WTC11 (cell line): Measurements from ENCODE around the gene NLGN1. TPM values are rescaled to one million over a fixed set of nuclear protein-coding genes. Genes with fewer than 3 reads are reported as not detected.
A peak's percentile ranks its signal among the peaks of the same experiment; 100 is the strongest.

Experiments used
- ATAC-seq: fragments of 200-7000 bp; cut with Tn5 transposase; 2 replicates; pipeline ENCODE4 v1.10.0; 2021; ENCODE audit warnings: mild to moderate bottlenecking, moderate library complexity
- CTCF ChIA-PET: fragments of 300-600 bp; sonication (Branson Sonifier 250); formaldehyde crosslinking; loops from one replicate; lab custom pipeline; 2021; ENCODE audit warnings: antibody characterized with exemption; lab: Charles Lee
- POLR2A ChIA-PET: fragments of 350-600 bp; sonication (Branson Sonifier 250); formaldehyde crosslinking; loops from one replicate; lab custom pipeline; 2021; ENCODE audit warnings: antibody characterized with exemption; lab: Charles Lee
- DNase-seq: peaks from one replicate; pipeline ENCODE4 v3.0.0; 2021; ENCODE audit warnings: low spot score
- H3K27ac Mint-ChIP-seq: 2 replicates; pipeline ENCODE4 v1.8.0; 2021; ENCODE audit warnings: mixed read lengths
- H3K27me3 Mint-ChIP-seq: 2 replicates; pipeline ENCODE4 v1.8.0; 2021; ENCODE audit warnings: low read depth, mild to moderate bottlenecking, moderate library complexity, mixed read lengths
- H3K36me3 Mint-ChIP-seq: 2 replicates; pipeline ENCODE4 v1.8.0; 2021; ENCODE audit warnings: mixed read lengths
- H3K4me1 Mint-ChIP-seq: 2 replicates; pipeline ENCODE4 v1.8.0; 2022; ENCODE audit warnings: mixed read lengths
- H3K4me3 Mint-ChIP-seq: 2 replicates; pipeline ENCODE4 v1.8.0; 2021; ENCODE audit warnings: mild to moderate bottlenecking, moderate library complexity, mixed read lengths
- H3K9me3 Mint-ChIP-seq: 2 replicates; pipeline ENCODE4 v1.8.0; 2021; ENCODE audit warnings: mixed read lengths
- FOXK1 ChIP-seq: sonication (generic); formaldehyde crosslinking; IDR thresholded peaks from 2 replicates; pipeline ENCODE4 v1.8.0; 2022; ENCODE audit warnings: mild to moderate bottlenecking, moderate library complexity, missing genetic modification reagents
- JUN ChIP-seq: sonication (generic); formaldehyde crosslinking; IDR thresholded peaks from 2 replicates; pipeline ENCODE4 v1.8.0; 2023; ENCODE audit warnings: mild to moderate bottlenecking, missing genetic modification reagents
- NFE2L1 ChIP-seq: sonication (generic); formaldehyde crosslinking; IDR thresholded peaks from 2 replicates; pipeline ENCODE4 v1.8.1; 2023; ENCODE audit warnings: missing genetic modification reagents
- SOX15 ChIP-seq: fragments of 250-450 bp; sonication (Bioruptor Pico); IDR thresholded peaks from 2 replicates; pipeline ENCODE4 v1.9.0; 2021; ENCODE audit warnings: mild to moderate bottlenecking
- total RNA-seq: library from RNA; stranded (reverse); gene quantifications from 3 replicates; pipeline ENCODE4 v1.2.3, GENCODE V29; 2021
- TF ChIP-seq, protein P1 (sequence below): sonication (generic); formaldehyde crosslinking; IDR thresholded peaks from 2 replicates; pipeline ENCODE4 v1.8.0; 2022; ENCODE audit warnings: mild to moderate bottlenecking, missing genetic modification reagents
- TF ChIP-seq, protein P2 (sequence below): sonication (generic); formaldehyde crosslinking; IDR thresholded peaks from 2 replicates; pipeline ENCODE4 v1.8.1; 2023; ENCODE audit warnings: mild to moderate bottlenecking, missing genetic modification reagents, borderline replicate concordance
- TF ChIP-seq, protein P3 (sequence below): fragments of 250-450 bp; sonication (Bioruptor Pico); IDR thresholded peaks from 2 replicates; pipeline ENCODE4 v1.9.0; 2021; ENCODE audit warnings: mild to moderate bottlenecking, borderline replicate concordance
- TF ChIP-seq, protein P4 (sequence below): fragments of 250-450 bp; sonication (Bioruptor Pico); conservative IDR thresholded peaks from 2 replicates; pipeline ENCODE4 v1.9.0; 2021; ENCODE audit warnings: mild to moderate bottlenecking
- TF ChIP-seq, protein P5 (sequence below): sonication (generic); formaldehyde crosslinking; IDR thresholded peaks from 2 replicates; pipeline ENCODE4 v1.8.1; 2022; ENCODE audit warnings: mild to moderate bottlenecking, missing genetic modification reagents, moderate library complexity, borderline replicate concordance

Gene NLGN1
- total RNA-seq, 1 experiment from 2014 or later: 12.4 TPM

DNA sequence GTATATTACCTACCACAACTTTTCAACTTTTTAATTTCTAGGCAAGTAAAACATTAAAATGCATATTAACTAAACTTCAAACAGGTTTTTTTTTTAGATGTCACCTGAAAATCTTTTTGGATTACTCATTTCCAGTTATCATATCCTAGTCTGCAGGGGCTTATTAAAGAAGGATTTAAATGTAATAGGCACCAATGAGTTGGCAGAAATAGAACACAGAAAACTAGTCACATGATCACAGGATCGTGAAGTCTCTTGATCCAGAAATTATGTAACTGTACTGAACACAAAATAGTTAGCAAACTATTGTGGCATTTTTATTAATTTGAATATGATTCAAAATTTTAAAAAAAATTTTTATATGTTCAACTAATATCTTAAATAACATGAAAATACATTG lies 807.2 kb downstream of the NLGN1 start (continued):
- TF ChIP-seq, protein P1, sequence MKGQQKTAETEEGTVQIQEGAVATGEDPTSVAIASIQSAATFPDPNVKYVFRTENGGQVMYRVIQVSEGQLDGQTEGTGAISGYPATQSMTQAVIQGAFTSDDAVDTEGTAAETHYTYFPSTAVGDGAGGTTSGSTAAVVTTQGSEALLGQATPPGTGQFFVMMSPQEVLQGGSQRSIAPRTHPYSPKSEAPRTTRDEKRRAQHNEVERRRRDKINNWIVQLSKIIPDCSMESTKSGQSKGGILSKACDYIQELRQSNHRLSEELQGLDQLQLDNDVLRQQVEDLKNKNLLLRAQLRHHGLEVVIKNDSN: no peak
- no peak for TF ChIP-seq JUN (CRISPR knock-in tag)
- no peak for TF ChIP-seq NFE2L1 (CRISPR knock-in tag)

DNA sequence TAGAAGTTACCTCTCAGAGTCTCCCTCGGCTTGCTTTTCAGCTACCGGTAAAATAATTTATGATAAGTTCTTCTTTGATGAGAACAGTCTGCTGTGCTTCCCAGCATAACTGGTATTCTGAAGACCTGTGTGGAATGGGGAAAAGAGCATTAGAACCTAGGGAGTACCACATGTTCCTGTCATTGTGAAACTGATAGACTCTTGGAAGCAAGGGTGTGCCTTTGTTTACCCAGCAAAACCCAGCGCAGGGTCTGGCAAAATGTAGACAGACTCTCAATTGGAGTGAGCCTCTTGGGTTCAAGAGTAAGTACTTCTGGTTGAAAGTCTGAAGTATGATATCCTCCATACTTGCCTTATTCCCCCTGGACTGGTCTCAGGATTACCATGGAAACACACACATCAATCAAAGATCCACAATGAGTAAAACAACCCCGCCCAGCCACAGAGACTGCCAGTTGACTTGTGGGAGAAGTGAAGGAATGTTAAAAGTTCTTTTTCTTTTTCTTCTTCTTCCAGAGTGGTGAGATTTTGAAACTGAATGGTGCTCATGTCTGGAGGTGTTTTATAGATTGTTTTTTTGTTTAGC lies 809.2 kb downstream of the NLGN1 start:
- Mint-ChIP-seq H3K4me1 (peaks cover 16% of the 10 kb centered on the region), H3K36me3 (peaks cover 7% of the 10 kb centered on the region), H3K27ac (no peak overlapping the region), H3K9me3 (peaks cover 12% of the 10 kb centered on the region), H3K4me3 (no peak overlapping the region), H3K27me3 (no peaks in the 10 kb centered on the region)
- ATAC-seq: peak; percentile 32; the same call in 1 of the 2 replicates
- CTCF ChIA-PET: no interaction called here
- TF ChIP-seq, protein P2, sequence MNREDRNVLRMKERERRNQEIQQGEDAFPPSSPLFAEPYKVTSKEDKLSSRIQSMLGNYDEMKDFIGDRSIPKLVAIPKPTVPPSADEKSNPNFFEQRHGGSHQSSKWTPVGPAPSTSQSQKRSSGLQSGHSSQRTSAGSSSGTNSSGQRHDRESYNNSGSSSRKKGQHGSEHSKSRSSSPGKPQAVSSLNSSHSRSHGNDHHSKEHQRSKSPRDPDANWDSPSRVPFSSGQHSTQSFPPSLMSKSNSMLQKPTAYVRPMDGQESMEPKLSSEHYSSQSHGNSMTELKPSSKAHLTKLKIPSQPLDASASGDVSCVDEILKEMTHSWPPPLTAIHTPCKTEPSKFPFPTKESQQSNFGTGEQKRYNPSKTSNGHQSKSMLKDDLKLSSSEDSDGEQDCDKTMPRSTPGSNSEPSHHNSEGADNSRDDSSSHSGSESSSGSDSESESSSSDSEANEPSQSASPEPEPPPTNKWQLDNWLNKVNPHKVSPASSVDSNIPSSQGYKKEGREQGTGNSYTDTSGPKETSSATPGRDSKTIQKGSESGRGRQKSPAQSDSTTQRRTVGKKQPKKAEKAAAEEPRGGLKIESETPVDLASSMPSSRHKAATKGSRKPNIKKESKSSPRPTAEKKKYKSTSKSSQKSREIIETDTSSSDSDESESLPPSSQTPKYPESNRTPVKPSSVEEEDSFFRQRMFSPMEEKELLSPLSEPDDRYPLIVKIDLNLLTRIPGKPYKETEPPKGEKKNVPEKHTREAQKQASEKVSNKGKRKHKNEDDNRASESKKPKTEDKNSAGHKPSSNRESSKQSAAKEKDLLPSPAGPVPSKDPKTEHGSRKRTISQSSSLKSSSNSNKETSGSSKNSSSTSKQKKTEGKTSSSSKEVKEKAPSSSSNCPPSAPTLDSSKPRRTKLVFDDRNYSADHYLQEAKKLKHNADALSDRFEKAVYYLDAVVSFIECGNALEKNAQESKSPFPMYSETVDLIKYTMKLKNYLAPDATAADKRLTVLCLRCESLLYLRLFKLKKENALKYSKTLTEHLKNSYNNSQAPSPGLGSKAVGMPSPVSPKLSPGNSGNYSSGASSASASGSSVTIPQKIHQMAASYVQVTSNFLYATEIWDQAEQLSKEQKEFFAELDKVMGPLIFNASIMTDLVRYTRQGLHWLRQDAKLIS (CRISPR knock-in tag): no peak
- TF ChIP-seq, protein P1: no peak
- TF ChIP-seq, protein P3, sequence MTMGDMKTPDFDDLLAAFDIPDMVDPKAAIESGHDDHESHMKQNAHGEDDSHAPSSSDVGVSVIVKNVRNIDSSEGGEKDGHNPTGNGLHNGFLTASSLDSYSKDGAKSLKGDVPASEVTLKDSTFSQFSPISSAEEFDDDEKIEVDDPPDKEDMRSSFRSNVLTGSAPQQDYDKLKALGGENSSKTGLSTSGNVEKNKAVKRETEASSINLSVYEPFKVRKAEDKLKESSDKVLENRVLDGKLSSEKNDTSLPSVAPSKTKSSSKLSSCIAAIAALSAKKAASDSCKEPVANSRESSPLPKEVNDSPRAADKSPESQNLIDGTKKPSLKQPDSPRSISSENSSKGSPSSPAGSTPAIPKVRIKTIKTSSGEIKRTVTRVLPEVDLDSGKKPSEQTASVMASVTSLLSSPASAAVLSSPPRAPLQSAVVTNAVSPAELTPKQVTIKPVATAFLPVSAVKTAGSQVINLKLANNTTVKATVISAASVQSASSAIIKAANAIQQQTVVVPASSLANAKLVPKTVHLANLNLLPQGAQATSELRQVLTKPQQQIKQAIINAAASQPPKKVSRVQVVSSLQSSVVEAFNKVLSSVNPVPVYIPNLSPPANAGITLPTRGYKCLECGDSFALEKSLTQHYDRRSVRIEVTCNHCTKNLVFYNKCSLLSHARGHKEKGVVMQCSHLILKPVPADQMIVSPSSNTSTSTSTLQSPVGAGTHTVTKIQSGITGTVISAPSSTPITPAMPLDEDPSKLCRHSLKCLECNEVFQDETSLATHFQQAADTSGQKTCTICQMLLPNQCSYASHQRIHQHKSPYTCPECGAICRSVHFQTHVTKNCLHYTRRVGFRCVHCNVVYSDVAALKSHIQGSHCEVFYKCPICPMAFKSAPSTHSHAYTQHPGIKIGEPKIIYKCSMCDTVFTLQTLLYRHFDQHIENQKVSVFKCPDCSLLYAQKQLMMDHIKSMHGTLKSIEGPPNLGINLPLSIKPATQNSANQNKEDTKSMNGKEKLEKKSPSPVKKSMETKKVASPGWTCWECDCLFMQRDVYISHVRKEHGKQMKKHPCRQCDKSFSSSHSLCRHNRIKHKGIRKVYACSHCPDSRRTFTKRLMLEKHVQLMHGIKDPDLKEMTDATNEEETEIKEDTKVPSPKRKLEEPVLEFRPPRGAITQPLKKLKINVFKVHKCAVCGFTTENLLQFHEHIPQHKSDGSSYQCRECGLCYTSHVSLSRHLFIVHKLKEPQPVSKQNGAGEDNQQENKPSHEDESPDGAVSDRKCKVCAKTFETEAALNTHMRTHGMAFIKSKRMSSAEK (CRISPR knock-in tag): no peak
- TF ChIP-seq, protein P4, sequence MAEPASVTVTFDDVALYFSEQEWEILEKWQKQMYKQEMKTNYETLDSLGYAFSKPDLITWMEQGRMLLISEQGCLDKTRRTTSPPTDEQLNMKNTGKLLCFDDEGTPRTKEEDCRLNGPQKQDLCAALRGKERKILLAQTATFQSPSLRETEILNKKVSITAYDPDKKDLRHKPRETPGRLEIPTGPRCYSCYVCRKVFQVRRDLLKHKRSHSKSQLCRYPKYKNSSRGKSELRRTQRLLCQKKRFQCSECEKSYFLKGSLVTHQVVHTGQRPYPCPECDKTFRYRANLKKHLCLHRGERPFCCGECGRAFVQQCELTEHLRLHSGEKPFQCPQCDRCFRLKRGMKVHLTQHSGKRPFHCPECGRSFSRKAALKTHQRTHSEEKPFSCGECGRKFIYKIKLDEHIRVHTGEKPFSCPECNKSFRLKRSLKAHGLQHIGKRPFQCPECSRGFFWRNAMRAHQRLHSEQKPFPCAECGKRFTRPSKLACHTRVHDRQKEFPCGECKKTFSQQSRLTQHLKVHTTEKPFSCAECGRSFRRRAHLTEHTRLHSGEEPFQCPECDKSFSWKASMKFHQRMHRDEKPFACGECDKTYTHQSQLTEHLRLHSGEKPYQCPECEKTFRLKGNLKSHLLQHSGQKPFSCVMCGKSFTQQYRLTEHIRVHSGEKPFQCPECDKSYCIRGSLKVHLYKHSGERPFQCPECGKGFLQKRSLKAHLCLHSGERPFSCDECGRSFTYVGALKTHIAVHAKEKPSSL (CRISPR knock-in tag): no peak
- TF ChIP-seq SOX15 (CRISPR knock-in tag) (no peak), FOXK1 (no peak)
- TF ChIP-seq, protein P5, sequence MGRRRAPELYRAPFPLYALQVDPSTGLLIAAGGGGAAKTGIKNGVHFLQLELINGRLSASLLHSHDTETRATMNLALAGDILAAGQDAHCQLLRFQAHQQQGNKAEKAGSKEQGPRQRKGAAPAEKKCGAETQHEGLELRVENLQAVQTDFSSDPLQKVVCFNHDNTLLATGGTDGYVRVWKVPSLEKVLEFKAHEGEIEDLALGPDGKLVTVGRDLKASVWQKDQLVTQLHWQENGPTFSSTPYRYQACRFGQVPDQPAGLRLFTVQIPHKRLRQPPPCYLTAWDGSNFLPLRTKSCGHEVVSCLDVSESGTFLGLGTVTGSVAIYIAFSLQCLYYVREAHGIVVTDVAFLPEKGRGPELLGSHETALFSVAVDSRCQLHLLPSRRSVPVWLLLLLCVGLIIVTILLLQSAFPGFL (CRISPR knock-in tag): no peak
- DNase-seq: no peak
- POLR2A ChIA-PET: no interaction called here
